Lower leg skin (tissue), 4 donors: Measurements from ENCODE around the gene DCXR. TPM values are rescaled to one million over a fixed set of nuclear protein-coding genes. Genes with fewer than 3 reads are reported as not detected.

Experiments
- DNase-seq, 2 donors: peaks; one replicate each; pipeline ENCODE4 v3.0.0-alpha.2; 2019; ENCODE audit warnings: low spot score in 2 of 2
- H3K4me3 ChIP-seq: fragments of 200-600 bp; sonication (generic); 2 replicates; pipeline ENCODE4 v1.5.1; 2017; ENCODE audit warnings: mild to moderate bottlenecking, low read depth; ENCODE audit not compliant: poor library complexity, severe bottlenecking
- CTCF ChIP-seq, 3 donors: fragments of 450-650 bp; IDR thresholded peaks; one replicate each; pipeline ENCODE4 v1.5.1; 2016; ENCODE audit warnings: antibody characterized with exemption in 3 of 3, mild to moderate bottlenecking in 3 of 3, moderate library complexity in 2 of 3
- POLR2A ChIP-seq, 2 donors: fragments of 450-650 bp; IDR thresholded peaks; one replicate each; pipeline ENCODE4 v1.6.1; 2016 to 2017; ENCODE audit warnings: antibody characterized with exemption in 2 of 2, mild to moderate bottlenecking in 1 of 2, moderate library complexity in 1 of 2
- WGBS, 2 donors: methylation state at CpG; one replicate each; pipeline ENCODE4 v1.1.5; 2018; 5-methylcytosine and 5-hydroxymethylcytosine counted together
- intact Hi-C: fragments of 100-400 bp; cut with DNase I; formaldehyde crosslinking; loops from one replicate; pipeline ENCODE4 v1.15.0; 2023; ENCODE audit warnings: low total_unique reads
- total RNA-seq, 4 donors: library from RNA; depleted of rRNA; stranded (reverse); fragments of >200 nt; gene quantifications; one replicate each; pipeline ENCODE4 v1.1.0, GENCODE V29; 2016

Gene DCXR
- total RNA-seq, 4 donors from 2014 or later: 124 to 199 (median 149) TPM

GRCh38 chr17:82003411-82004381 is 33.8 kb downstream of the DCXR start:
- peak; percentile 73 to 92 for DNase-seq
- TF ChIP-seq POLR2A (IDR thresholded peaks at IDR 0.05): no peak
- no peak for TF ChIP-seq CTCF (IDR thresholded peaks at IDR 0.05)
- intact Hi-C loops: no loop called here
- H3K4me3 ChIP-seq: no peak overlapping the region
- 28 to 31% methylated on average over 46 to 53 of the region's 53 CpGs for WGBS, 2 donors

- H3K4me3 ChIP-seq: no peak overlapping the region
- intact Hi-C loops: no loop called here
- WGBS, 2 donors: 90% methylated on average over 17 of the region's 17 CpGs
- no peak for DNase-seq
- TF ChIP-seq CTCF (IDR thresholded peaks at IDR 0.05): no peak
- no peak for TF ChIP-seq POLR2A (IDR thresholded peaks at IDR 0.05)
Observed at GRCh38 chr17:82001571-82002056, 35.9 kb downstream of the DCXR start.

GRCh38 chr17:82000803-82001570 is 36.5 kb downstream of the DCXR start:
- H3K4me3 ChIP-seq: no peak overlapping the region
- WGBS, 2 donors: 71 to 75% methylated on average over 17 to 25 of the region's 32 CpGs
- intact Hi-C loops: no loop called here
- DNase-seq: no peak
- TF ChIP-seq POLR2A (IDR thresholded peaks at IDR 0.05) (no peak), CTCF (IDR thresholded peaks at IDR 0.05) (peak in 1 of 3 donors; percentile 63)

GRCh38 chr17:81999976-82000802 is 37.3 kb downstream of the DCXR start:
- 65 to 68% methylated on average over 27 to 31 of the region's 36 CpGs for WGBS, 2 donors
- no peak overlapping the region for H3K4me3 ChIP-seq
- intact Hi-C loops: no loop called here
- DNase-seq: no peak
- TF ChIP-seq POLR2A (IDR thresholded peaks at IDR 0.05) (no peak), CTCF (IDR thresholded peaks at IDR 0.05) (no peak)

GRCh38 chr17:81999587-81999975 is 37.9 kb downstream of the DCXR start:
- no peak overlapping the region for H3K4me3 ChIP-seq
- intact Hi-C loops: no loop called here
- TF ChIP-seq CTCF (IDR thresholded peaks at IDR 0.05) (no peak), POLR2A (IDR thresholded peaks at IDR 0.05) (no peak)
- DNase-seq: no peak
- 87 to 88% methylated on average over 11 to 12 of the region's 12 CpGs for WGBS, 2 donors
